ENCODE measurements around the gene RAD9A.

Gene RAD9A

DNA sequence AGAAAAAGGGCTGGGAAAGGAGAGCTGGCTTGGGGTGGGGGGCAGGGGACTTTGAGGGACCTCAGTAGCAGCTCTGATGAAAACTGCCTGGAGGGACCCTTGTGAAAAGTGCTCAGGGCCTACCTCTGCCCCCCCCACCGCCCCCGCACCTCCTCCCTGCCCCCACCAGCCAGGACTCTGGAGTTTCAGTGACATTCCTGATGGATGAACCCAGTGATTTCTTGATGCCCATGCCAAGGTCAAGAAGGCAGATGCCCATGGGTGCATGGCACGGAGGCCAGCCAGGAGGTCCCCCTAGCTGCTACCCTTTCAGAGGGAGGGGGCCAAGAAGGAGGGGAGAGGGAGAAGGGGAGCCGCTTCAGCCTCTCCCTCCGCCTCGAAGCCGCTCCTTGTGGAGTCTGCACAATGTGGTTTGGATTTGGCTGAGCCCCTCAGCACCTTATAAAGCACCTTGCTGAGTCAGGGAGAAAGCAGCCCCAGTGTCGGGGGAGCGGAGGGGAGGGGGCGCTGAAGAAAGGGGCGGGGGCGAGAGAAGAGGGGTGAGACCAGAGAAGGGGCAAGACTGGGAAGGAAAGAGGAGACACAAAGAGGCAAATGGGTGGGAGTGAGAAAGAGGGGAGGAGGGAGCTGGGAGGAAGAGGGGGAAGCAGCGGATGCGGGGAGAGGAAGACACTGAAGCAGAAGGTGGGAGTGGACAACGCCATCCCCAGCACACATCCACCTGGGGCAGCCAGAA is 16.3 kb upstream of the RAD9A start:
- DNase-seq = no peak

DNA sequence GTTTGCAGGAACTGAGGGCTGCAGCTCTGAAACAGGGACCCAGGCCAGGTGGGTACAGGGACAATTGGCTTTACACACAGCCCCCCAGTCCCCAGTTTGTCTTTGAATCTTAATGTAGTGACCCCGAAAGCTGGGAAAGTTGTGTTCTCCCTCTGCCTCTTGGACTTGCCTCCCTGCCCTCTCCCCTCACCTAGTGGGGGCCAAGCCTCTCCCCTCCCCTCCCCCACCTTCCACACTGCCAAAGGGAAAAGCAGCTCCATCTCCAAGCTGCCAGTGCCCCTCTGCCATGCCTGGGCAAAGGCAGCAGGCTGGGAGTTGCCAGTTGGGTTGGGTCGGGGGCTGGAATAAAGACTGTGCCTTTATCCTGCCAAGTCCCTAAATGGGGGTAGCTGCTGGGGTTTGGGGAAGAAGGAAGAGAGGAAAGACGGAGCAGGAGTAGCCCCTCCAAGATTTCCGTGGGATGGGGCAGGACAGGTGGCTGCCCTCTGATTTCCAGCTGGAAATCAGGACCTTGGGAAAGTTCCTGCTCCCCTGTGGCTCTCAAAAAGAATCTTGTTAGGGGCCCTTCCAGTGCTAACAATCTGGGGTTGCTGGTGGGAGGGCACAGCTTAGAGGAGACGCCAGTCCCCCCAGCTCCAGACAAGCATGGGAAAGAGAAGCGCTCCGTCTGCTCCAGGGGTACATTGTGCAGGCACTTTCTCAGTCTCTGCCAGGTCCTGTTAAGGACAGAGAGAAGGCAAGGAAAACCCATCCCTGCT is 15.5 kb upstream of the RAD9A start:
- no peak for DNase-seq

DNA sequence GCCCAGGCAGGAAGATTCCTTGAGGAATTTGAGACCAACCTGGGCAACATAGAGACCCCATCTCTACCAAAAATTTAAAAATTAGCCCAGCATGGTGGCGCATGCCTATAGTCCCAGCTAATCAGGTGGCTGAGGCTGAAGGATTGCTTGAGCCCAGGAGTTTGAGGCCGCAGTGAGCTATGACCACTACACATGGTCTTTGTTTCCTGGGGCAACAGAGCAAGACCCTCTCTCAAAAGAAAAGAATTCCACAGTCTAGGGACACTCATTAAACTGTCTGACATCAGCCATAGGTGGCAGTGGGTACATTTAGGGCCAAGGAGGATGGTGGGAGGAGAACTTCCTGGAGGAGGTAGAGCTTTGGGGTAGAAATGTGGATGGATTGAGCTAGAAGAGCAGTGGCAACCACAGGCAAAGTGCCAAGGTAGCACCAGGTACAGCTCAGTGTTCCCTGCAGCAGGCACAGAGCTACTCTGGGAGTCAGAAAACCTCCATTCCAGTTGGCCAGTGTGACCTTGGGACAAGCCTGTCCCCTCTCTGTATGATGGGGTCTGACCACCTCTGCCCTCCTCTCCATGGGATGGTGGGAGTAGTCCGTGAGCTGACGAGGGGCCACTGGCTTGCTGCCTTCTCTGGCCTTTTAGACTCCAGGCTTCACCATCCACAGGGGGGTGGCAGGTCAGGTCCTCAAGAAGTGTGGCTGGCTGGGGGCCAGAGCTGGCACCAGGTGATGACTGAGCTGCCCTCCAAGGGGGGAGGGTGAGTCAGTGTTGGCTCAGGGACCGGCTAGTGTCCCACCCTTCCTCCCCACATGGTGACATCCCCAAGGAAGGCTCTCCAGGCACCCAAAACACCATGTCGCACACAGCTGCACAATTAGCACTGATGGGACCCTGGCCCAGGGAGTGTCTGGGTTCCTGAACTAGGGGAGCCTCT is 14.6 kb upstream of the RAD9A start:
- peak; percentile 35 for DNase-seq

DNA sequence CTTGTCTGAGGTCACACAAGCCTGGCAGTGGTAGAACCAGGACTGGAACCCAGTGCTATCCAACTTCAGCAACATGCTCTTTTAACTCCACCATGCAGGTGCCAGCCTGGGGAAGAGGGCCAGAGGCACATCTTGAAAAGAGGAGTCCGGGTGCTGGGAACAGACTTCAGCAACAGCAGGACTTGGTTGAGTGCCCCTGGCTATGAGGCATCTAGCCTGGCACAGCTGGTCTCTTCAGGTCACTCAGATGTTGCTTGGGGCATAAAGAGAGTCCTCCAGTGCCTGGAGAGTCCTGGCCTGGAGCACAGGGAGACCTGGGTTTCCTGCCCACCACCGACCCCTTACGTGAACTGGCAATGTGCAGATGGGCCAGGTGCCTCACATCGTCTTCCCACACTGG is 13.2 kb upstream of the RAD9A start:
- no peak for DNase-seq

DNA sequence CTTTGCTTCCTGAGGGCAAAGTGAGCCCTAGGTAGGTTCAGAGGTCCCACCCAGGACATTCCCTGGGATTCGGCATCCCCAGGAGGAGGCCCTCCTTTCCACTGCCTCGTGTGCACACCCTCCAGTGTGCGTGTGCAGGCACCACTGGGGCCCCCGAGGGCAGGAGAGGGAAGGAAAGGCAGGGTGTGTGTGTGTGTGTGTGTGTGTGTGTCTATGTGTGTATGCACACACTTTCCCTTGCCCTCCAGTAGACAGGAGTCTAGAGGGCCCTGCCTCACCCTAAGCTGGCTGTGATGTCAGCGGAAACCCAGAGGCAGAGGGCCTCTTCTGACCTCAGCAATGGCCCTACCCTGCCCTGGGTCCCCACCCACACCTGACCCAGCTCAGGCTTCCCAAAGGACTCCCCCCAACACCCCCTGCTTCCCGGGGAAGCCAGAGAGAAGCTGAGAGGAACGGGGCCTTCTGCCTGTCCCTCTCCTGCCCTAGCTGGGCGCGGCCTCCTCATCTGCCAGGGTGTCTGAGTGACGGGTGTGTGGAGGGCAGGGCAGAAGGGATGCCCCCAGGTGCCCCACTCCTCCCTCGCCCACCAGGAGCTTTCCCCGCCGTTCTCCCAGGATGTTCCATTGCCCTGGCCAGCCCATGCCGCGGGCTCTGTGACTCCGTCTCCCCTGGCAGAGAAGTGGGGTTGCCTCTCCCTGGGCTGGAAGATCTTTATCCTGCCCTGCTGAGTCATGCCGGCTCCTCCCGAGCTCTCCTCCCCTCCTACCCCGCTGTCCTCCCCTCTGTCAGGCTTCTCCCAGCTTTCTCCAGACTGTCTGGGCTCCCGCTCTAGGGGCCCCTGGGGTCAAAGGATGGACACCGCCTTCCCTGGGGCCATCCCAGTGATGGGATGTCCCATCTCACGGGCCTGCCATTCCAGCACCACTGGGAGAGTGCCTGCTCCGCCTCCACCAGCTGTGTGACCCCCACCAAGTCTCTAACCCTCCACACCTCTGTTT is 12.4 kb upstream of the RAD9A start:
- no peak for DNase-seq

DNA sequence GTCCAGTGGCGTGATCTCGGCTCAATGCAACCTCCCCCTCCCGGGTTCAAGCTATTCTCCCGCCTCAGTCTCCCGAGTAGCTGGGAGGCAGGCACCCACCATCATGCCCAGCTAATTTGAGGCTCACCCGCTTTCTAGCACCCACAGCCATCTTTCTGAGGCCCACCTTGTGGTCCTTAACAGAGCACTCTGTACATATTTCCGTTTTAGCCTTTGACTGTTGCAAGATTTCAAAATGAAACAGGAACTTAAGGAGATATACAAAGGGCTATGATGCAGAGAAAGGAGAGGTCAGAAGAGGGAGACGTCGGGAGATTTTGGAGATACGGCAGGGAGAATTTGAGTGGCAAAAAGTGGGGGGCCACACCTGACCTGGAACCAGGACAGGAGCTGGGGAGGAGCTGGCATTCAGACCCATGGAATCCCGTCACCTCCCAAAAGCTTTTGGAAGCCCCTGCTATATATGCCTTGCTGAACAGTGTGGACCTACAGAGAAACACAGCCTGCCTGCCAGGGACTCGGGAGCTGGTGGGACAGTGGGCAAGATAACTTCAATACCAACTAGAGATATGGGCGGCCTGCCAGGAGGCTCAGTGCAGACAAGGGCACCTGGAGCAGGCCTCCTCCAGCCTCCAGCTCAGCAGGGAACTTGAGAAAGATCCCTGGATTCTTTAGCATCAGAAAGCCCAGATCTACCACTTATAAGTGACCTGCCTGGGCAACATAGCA is 10.4 kb upstream of the RAD9A start:
- DNase-seq = no peak

DNA sequence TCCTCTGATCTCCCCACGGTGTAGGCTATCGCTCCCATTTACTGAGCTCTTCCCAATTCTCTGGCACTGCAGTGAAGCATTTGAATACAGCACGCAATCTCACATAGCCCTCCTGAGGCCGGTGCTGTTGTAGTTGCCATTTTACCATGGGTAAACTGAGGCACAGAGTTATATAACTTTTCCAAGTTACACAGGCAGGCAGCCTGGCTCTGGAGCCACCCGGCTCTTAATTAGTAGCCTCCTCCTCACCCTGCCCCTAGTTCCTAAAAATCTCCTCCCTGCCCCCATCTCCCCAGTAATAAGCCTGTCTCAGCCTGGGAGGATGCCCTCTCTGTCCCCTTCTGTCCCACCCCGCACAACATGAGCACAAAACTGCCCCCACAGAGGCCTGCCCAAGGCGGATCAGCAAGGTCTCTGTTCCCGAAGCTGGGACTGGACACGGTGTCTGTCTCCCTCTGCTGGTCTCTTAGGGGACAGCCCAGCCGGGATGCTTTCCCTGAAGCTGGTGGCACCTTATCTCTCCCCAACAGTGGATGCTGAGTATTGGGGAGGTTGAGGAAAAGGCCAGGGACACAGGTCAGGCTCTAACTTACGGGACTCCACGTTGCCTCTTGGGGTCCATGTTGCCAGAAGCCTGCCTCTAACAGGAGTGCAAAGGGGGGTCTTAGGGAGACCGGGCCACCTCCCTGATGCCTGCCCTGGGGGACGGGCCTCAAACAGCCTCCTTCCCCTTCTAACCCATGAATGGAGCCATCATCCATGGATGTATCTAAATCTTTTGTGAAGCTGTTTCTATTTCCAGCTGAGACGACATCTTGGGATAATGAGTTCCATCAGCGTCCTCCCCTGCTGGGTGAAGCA is 9.3 kb upstream of the RAD9A start:
- peak; percentile 75 for DNase-seq

DNA sequence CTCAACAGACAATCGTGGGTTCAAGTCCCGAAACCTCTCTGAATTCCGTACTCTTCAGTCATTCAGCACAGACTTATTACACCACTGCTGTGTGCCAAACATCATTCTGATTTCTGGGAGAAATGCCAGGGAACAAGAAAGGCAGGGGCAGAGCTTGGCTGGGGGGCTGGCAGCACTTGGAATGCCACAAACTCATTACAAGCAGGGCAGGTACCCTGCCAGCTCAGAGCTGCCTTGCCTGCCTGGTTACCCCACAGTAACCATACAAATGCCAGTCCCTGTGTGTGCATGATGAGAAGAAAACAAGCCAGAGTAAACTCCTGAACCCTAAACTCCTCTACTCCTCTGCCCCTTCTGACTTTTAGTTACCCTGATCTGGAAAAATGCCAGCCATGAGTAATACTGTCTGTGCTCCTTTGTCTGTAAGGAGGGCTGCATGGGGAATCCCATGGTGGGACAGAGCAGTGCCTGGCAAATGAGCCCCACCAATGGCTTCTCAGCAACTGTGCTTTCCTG is 6.9 kb upstream of the RAD9A start:
- peak; percentile 32 for DNase-seq

DNA sequence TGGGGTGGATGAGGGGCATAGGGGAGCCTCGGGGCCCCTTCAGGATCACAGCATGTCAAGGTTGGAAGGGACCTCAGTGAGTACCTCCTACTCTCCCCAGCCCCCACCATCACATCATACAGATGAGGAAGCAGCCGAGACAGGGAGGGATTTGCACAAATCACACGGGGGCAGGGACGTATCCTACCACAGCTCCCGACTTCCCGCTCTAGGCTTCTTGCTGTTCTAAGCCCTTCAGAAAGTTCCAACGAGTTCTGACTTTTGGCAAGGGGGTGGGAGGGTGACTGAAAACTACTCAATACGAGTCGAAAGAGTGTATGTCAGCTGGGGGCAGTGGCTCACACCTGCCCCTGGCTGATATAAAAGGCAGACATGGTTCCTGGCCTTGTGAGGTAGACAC is 4.7 kb upstream of the RAD9A start:
- DNase-seq = no peak

DNA sequence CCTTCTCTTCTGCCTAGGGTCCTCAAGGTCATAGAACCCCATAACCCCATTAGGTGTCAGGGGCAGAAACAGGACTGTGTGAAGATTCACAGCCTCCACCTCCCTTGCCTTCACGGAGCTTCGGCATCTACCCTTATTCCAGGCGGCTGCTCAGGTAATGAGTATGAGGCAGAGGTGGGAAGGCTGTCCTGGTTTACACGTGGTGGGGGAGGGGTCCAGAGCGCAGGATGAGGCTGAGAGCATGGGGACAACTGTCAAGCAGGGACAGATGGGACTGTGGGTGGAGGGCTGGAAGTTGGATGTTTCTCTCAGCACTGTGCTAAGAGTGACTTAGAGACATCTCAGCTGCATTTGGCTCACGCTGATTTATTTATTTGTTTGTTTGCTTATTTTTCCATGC is 4.3 kb upstream of the RAD9A start:
- no peak for DNase-seq

DNA sequence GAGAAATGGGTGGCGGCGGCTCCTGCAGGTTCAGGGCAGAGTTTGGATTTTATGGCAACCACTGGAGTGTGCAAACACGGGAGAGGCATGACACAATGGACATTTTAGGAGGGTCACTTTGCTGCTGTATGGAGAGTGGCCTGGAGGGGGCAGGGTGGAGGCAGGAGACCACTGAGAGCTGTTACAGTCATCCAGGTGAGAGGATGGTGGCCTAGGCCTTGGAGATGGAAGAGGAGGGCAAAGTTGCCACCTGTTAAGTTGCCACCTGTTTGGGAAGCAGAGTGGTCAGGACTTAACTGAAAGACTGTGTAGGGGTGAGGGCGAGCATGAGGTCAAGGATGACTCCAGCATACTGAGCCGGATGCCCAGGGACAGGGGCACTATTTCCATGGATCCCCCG is 2.3 kb upstream of the RAD9A start:
- peak; percentile 44 for DNase-seq

DNA sequence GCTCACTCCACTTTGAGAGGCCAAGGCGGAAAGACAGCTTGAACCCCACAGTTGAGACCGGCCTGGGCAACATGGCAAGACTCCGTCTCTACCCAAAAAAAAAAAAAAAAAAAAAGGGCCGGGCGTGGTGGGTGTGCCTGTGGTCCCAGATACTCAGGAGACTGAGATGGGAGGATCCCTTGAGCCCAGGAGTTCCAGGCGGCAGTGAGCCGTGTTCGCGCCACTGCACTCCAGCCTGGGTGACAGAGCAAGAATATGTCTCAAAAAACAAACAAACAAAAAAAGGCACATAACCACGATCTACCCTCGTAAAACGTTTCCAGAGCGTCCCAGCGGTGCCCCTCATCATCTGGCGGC is 861 bp upstream of the RAD9A start:
- no peak for DNase-seq

DNA sequence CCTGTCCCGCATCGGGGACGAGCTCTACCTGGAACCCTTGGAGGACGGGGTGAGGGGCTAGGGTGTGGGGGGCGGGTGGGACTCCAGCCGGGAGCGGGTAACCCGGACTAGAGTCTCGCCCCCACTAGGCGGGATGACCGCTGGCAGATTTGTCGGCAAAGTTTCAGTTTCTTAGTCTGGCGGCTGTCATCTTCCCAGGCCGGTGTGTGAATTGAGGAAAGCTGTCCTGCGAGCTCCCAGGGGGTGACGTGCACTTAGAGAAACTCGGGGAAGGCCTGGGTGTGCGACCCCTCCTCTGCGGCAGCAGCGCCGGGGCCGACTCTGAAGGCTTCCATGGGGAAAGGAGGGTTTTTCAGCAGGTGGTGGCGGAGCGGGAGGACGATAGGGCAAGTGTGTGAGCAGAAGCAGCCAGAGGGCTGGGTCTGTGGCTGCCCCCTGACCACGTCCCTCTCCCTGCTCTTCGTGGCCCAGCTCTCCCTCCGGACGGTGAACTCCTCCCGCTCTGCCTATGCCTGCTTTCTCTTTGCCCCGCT is 463 bp downstream of the RAD9A start:
- no peak for DNase-seq

DNA sequence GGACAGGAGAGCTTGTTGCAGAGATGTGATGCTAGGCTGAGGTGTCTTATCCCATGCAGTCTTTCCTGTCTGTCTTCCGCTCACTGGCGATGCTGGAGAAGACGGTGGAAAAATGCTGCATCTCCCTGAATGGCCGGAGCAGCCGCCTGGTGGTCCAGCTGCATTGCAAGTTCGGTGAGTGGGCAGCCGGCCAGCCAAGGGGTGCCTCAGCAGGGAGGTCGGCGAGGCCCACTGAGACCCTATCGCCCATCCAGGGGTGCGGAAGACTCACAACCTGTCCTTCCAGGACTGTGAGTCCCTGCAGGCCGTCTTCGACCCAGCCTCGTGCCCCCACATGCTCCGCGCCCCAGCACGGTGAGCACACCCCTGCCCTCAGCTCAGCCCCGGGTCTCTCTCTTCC is 1.7 kb downstream of the RAD9A start:
- DNase-seq = no peak

DNA sequence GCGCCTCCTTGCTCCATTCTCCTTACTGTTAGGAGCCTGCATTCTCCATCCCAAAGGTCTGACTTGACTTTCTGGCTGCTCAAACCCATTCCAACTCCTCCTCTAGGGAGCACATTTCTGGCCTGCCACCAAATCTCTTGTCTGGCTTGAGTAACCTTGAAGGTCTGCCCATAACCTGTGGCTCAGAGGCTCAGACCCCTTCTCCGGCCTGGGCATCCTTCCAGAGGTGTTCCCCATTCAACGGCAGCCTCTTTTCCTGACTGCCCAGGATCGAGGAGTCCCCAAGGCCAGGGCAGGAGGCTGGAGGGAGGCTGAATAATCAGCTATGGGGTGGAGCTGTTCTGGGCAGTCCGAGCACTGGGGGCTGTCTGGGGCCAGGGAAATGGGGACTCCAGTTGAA is 2.2 kb downstream of the RAD9A start:
- DNase-seq = no peak

DNA sequence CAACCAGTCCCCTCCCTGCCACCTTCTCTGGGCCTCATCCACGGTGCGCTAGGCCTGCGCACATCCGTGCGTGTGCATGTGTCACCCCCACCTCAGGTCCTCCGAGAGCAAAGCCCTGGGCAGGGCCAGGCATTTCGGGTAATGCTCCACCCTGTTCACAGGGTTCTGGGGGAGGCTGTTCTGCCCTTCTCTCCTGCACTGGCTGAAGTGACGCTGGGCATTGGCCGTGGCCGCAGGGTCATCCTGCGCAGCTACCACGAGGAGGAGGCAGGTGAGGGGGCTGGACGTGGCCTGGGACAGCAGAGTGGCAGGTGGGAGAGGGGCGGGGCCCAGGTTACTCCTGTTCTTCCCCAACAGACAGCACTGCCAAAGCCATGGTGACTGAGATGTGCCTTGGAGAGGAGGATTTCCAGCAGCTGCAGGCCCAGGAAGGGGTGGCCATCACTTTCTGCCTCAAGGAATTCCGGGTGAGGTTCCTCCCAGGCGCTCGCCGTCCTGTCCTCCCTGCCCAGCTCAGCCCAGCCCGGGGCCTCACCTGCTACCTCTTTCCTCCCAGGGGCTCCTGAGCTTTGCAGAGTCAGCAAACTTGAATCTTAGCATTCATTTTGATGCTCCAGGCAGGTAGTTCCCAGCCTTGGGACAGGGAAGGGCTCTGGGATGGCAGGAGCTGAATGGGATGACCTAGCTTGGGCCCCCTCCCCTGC is 3.9 kb downstream of the RAD9A start:
- no peak for DNase-seq

DNA sequence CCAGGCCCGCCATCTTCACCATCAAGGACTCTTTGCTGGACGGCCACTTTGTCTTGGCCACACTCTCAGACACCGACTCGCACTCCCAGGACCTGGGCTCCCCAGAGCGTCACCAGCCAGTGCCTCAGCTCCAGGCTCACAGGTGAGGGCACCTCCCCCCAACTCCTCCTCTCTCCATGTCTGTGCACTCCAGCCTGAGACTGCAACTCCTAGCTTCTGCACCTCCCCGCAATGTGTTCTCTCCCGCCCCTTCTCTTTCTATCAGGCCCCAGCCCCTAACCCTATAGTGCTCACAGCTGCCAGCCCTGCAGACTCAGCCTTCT is 4.4 kb downstream of the RAD9A start:
- no peak for DNase-seq

DNA sequence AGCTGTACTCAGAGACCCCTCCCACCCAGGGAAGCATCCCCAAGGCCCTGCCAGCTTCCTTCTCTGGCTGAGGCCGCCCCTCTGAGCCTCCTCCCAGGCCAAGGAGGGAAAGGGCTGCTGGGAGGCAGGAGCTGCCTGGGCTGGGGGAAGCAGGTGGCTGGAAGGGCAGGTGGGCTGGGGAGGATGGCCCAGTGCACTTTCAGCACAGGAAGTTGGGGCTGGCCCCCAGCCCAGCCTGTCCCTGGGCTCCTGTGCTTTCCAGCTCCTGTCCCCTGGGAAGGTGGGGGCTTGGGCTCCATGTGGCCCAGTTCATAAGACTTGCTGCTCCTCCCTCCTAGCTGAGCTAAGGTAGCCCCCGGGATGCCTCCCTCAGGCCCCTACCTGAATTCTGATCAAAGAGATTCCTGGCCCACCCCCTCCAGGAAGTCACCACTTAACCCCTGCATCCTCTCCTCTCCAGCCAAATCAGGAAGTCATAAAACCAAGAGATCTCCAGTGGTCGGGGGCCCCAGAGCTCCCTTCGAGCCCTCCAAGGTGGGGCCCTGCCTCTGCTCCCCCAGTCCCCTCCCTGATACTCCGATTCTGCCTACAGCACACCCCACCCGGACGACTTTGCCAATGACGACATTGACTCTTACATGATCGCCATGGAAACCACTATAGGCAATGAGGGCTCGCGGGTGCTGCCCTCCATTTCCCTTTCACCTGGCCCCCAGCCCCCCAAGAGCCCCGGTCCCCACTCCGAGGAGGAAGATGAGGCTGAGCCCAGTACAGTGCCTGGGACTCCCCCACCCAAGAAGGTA is 5.0 kb downstream of the RAD9A start:
- DNase-seq = no peak

DNA sequence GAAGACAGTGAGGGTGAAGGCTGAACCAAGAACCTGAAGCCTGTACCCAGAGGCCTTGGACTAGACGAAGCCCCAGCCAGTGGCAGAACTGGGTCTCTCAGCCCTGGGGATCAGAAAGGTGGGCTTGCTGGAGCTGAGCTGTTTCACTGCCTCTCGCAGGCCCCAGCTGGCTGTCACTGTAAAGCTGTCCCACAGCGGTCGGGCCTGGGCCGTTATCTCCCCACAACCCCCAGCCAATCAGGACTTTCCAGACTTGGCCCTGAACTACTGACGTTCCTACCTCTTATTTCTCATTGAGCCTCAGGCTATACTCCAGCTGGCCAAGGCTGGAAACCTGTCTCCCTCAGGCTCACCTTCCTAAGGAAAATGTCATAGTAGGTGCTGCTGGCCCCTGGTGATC is 5.8 kb downstream of the RAD9A start:
- no peak for DNase-seq
